Gastrocnemius medialis (tissue), 4 donors: Measurements from ENCODE around the gene AIMP1.

Experiments used
- POLR2A ChIP-seq, 2 donors: fragments of 450-650 bp; IDR thresholded peaks; one replicate each; pipeline ENCODE4 v1.6.1; 2017; ENCODE audit warnings: antibody characterized with exemption in 2 of 2, mild to moderate bottlenecking in 2 of 2, moderate library complexity in 2 of 2
- TF ChIP-seq, protein P1 (sequence below), 5 experiments: fragments of 450-650 bp in 3 of 5; fragments of 200-600 bp in 2 of 5; sonication (generic) in 2 of 5; IDR thresholded peaks in 4 of 5; conservative IDR thresholded peaks in 1 of 5; 1 replicate in 4 of 5; 2 replicates in 1 of 5; pipeline ENCODE4 v1.5.1; 2016 to 2019; ENCODE audit warnings: antibody characterized with exemption in 5 of 5, mild to moderate bottlenecking in 3 of 5, moderate library complexity in 3 of 5

DNA sequence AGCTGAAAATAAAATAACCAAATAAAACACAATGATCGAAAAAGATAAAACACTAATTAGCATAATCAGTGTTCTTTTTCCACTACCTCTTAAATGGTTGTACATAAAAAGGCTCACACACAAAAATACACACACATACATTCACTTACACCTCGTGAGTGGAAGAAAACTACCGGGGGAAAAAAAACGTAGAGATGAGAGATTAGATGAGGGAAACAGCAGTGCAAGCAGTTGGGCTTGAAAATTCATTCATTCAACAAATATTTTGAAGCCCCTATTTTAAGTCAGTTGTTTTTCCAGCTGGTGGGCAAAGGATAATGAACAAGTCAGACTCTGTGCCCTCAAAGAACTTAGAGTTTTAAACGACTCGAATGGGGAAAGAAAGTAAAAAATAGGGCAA is 1.4 kb upstream of the AIMP1 start:
- TF ChIP-seq, protein P1, sequence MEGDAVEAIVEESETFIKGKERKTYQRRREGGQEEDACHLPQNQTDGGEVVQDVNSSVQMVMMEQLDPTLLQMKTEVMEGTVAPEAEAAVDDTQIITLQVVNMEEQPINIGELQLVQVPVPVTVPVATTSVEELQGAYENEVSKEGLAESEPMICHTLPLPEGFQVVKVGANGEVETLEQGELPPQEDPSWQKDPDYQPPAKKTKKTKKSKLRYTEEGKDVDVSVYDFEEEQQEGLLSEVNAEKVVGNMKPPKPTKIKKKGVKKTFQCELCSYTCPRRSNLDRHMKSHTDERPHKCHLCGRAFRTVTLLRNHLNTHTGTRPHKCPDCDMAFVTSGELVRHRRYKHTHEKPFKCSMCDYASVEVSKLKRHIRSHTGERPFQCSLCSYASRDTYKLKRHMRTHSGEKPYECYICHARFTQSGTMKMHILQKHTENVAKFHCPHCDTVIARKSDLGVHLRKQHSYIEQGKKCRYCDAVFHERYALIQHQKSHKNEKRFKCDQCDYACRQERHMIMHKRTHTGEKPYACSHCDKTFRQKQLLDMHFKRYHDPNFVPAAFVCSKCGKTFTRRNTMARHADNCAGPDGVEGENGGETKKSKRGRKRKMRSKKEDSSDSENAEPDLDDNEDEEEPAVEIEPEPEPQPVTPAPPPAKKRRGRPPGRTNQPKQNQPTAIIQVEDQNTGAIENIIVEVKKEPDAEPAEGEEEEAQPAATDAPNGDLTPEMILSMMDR (IDR thresholded peaks at IDR 0.05 in 4 of 5, conservative IDR thresholded peaks at IDR 0.05 in 1 of 5) = no peak
- TF ChIP-seq POLR2A (IDR thresholded peaks at IDR 0.05) = no peak
